H1 (cell line): Measurements from ENCODE around the gene FBXL16. TPM values are rescaled to one million over a fixed set of nuclear protein-coding genes. Genes with fewer than 3 reads are reported as not detected.

Experiments used
- CTCF ChIA-PET: fragments of 300-600 bp; sonication (Branson Sonifier 250); formaldehyde crosslinking; loops from one replicate; lab custom pipeline; 2021; ENCODE audit not compliant: partially characterized antibody; lab: Charles Lee
- POLR2A ChIA-PET: fragments of 300-600 bp; sonication (Branson Sonifier 250); formaldehyde crosslinking; loops from one replicate; lab custom pipeline; 2021; ENCODE audit warnings: inconsistent platforms; ENCODE audit not compliant: partially characterized antibody; lab: Charles Lee
- DNase-seq, 2 experiments: peaks; one replicate each; pipeline versions ENCODE4 v3.0.0 to v3.0.0-alpha.2; 2010 to 2022; ENCODE audit warnings: low spot score in 2 of 2, low read depth in 1 of 2, mixed read lengths in 1 of 2
- FAIRE-seq: peaks from 2 replicates; lab custom pipeline; 2011; peaks lifted over from hg19 to GRCh38; lab: Jason Lieb, UNC
- H2AFZ ChIP-seq: 2 replicates; pipeline ENCODE4 v1.8.1; 2012; ENCODE audit warnings: low read length, inconsistent platforms
- H2AK5ac ChIP-seq: 2 replicates; pipeline ENCODE4 v1.6.1; 2013; ENCODE audit warnings: low read depth, low read length
- H2BK120ac ChIP-seq: replicated peaks from 2 replicates; pipeline ENCODE3; 2013; ENCODE audit warnings: low read depth, low read length, inconsistent platforms
- H2BK12ac ChIP-seq: 2 replicates; pipeline ENCODE4 v1.6.1; 2013; ENCODE audit warnings: low read depth, low read length
- H2BK15ac ChIP-seq: 2 replicates; pipeline ENCODE4 v1.6.1; 2013; ENCODE audit warnings: low read length
- H2BK20ac ChIP-seq: 2 replicates; pipeline ENCODE4 v1.6.1; 2013; ENCODE audit warnings: low read length
- H2BK5ac ChIP-seq: 2 replicates; pipeline ENCODE4 v1.6.1; 2013; ENCODE audit warnings: low read depth, low read length
- H3K14ac ChIP-seq: 2 replicates; pipeline ENCODE4 v1.6.1; 2013; ENCODE audit warnings: inconsistent platforms; ENCODE audit not compliant: insufficient read length
- H3K18ac ChIP-seq: 2 replicates; pipeline ENCODE4 v1.6.1; 2013; ENCODE audit warnings: low read length; ENCODE audit errors: extremely low read depth
- H3K23ac ChIP-seq: 2 replicates; pipeline ENCODE4 v1.6.1; 2013; ENCODE audit warnings: inconsistent platforms; ENCODE audit not compliant: insufficient read length
- H3K23me2 ChIP-seq: 2 replicates; pipeline ENCODE4 v1.6.1; 2013; ENCODE audit warnings: low read depth, low read length
- H3K27ac ChIP-seq: 2 replicates; pipeline ENCODE4 v1.6.1; 2011; ENCODE audit warnings: low read depth, low read length, inconsistent platforms
- H3K27me3 ChIP-seq, 4 experiments: replicated peaks in 1 of 4; 1 replicate in 1 of 4; 2 replicates in 3 of 4; pipeline versions ENCODE4 v1.6.1 to v1.8.1; 2011 to 2013; ENCODE audit warnings: low read length in 3 of 4, mild to moderate bottlenecking in 3 of 4, inconsistent platforms in 2 of 4, mixed read lengths in 2 of 4, moderate library complexity in 1 of 4; ENCODE audit not compliant: control insufficient read depth in 3 of 4, insufficient read depth in 3 of 4; ENCODE audit errors: extremely low read depth in 1 of 4
- H3K36me3 ChIP-seq, 4 experiments: 2 replicates each; pipeline versions ENCODE4 v1.6.1 to v1.8.1; 2011 to 2013; ENCODE audit warnings: mild to moderate bottlenecking in 4 of 4, low read length in 3 of 4, moderate library complexity in 2 of 4, control low read depth in 1 of 4, inconsistent platforms in 1 of 4; ENCODE audit not compliant: insufficient read depth in 4 of 4, control insufficient read depth in 2 of 4
- H3K4ac ChIP-seq: replicated peaks from 2 replicates; pipeline ENCODE3; 2013; ENCODE audit warnings: low read length, low read depth, mixed read lengths, inconsistent platforms; ENCODE audit not compliant: insufficient read length
- H3K4me1 ChIP-seq, 4 experiments: replicated peaks in 1 of 4; 1 replicate in 1 of 4; 2 replicates in 3 of 4; pipeline versions ENCODE4 v1.6.1 to v1.8.1; 2011 to 2013; ENCODE audit warnings: low read length in 3 of 4, inconsistent platforms in 2 of 4, mixed read lengths in 1 of 4; ENCODE audit not compliant: insufficient read depth in 4 of 4, control insufficient read depth in 3 of 4
- H3K4me2 ChIP-seq, 2 experiments: 2 replicates each; pipeline versions ENCODE4 v1.6.1 to v1.8.1; 2011 to 2013; ENCODE audit warnings: low read depth in 2 of 2, low read length in 2 of 2, control low read depth in 1 of 2, inconsistent platforms in 1 of 2, mild to moderate bottlenecking in 1 of 2; ENCODE audit not compliant: insufficient read depth in 1 of 2
- H3K4me3 ChIP-seq, 4 experiments: fragments of 200-600, 300-600 bp in 1 of 4; sonication (generic), shearing (Covaris generic), sonication (Bioruptor Twin) in 1 of 4; 2 replicates each; pipeline versions ENCODE4 v1.5.1 to v1.8.1; 2011 to 2016; ENCODE audit warnings: low read length in 4 of 4, low read depth in 3 of 4, control low read depth in 2 of 4, inconsistent platforms in 2 of 4, mild to moderate bottlenecking in 2 of 4, mixed read lengths in 1 of 4, moderate library complexity in 1 of 4; ENCODE audit not compliant: insufficient read depth in 2 of 4; ENCODE audit errors: extremely low read depth in 1 of 4
- H3K56ac ChIP-seq: replicated peaks from 2 replicates; pipeline ENCODE3; 2013; ENCODE audit warnings: low read depth, mild to moderate bottlenecking, mixed read lengths, low read length, inconsistent platforms; ENCODE audit not compliant: insufficient read length
- H3K79me1 ChIP-seq: 2 replicates; pipeline ENCODE4 v1.6.1; 2013; ENCODE audit warnings: low read depth, low read length, control low read depth
- H3K79me2 ChIP-seq, 2 experiments: 2 replicates each; pipeline versions ENCODE4 v1.6.1 to v1.8.1; 2012 to 2013; ENCODE audit warnings: low read length in 2 of 2, mild to moderate bottlenecking in 2 of 2, inconsistent platforms in 1 of 2; ENCODE audit not compliant: insufficient read depth in 2 of 2, control insufficient read depth in 1 of 2
- H3K9ac ChIP-seq, 4 experiments: replicated peaks in 1 of 4; 1 replicate in 1 of 4; 2 replicates in 3 of 4; pipeline versions ENCODE4 v1.6.1 to v1.8.1; 2011 to 2013; ENCODE audit warnings: low read depth in 3 of 4, low read length in 3 of 4, control low read depth in 2 of 4, mild to moderate bottlenecking in 2 of 4, moderate library complexity in 2 of 4, inconsistent platforms in 1 of 4; ENCODE audit errors: extremely low read depth in 1 of 4
- H3K9me3 ChIP-seq, 2 experiments: 2 replicates each; pipeline versions ENCODE4 v1.6.1 to v1.8.1; 2012 to 2013; ENCODE audit warnings: mild to moderate bottlenecking in 2 of 2, moderate library complexity in 2 of 2, control low read depth in 1 of 2, inconsistent platforms in 1 of 2, low read depth in 1 of 2, low read length in 1 of 2, mixed read lengths in 1 of 2; ENCODE audit not compliant: insufficient read depth in 2 of 2
- H4K20me1 ChIP-seq, 2 experiments: replicated peaks in 1 of 2; 2 replicates each; pipeline versions ENCODE3 to v1.8.1; 2011 to 2013; ENCODE audit warnings: inconsistent platforms in 2 of 2, low read length in 2 of 2, mild to moderate bottlenecking in 1 of 2; ENCODE audit not compliant: insufficient read depth in 2 of 2, control insufficient read depth in 1 of 2
- H4K5ac ChIP-seq: 2 replicates; pipeline ENCODE4 v1.6.1; 2013; ENCODE audit warnings: low read length, low read depth, mixed read lengths, inconsistent platforms; ENCODE audit not compliant: insufficient read length
- H4K8ac ChIP-seq: 2 replicates; pipeline ENCODE4 v1.8.0; 2013; ENCODE audit warnings: mild to moderate bottlenecking, moderate library complexity, low read length, inconsistent platforms; ENCODE audit not compliant: insufficient read depth; ENCODE audit errors: extremely low read depth
- H4K91ac ChIP-seq: replicated peaks from 2 replicates; pipeline ENCODE3; 2013; ENCODE audit warnings: low read length, mixed read lengths, inconsistent platforms; ENCODE audit not compliant: insufficient read length
- BRCA1 ChIP-seq: IDR thresholded peaks from 2 replicates; pipeline ENCODE4 v1.6.1; 2012; ENCODE audit warnings: low read depth, low read length, improper control_type of control experiment
- CBX8 ChIP-seq: fragments of 300-800, 300-1000 bp; sonication (generic); IDR thresholded peaks from 2 replicates; pipeline ENCODE4 v1.7.1; 2016; ENCODE audit warnings: low read depth, low read length, borderline replicate concordance
- EP300 ChIP-seq, 2 experiments: IDR thresholded peaks; 1 replicate in 1 of 2; 2 replicates in 1 of 2; pipeline ENCODE4 v1.6.1; 2011 to 2012; ENCODE audit warnings: low read depth in 2 of 2, low read length in 2 of 2, mild to moderate bottlenecking in 2 of 2, borderline replicate concordance in 1 of 2, inconsistent platforms in 1 of 2, moderate library complexity in 1 of 2
- NANOG ChIP-seq: IDR thresholded peaks from 2 replicates; pipeline ENCODE4 v1.6.1; 2011; ENCODE audit warnings: low read length, low read depth, mild to moderate bottlenecking, inconsistent platforms; ENCODE audit not compliant: insufficient read depth, poor library complexity, severe bottlenecking
- RAD21 ChIP-seq, 2 experiments: IDR thresholded peaks in 1 of 2; conservative IDR thresholded peaks in 1 of 2; 2 replicates each; pipeline ENCODE4 v1.6.1; 2011; ENCODE audit warnings: low read depth in 2 of 2, low read length in 2 of 2, improper control_type of control experiment in 1 of 2, inconsistent platforms in 1 of 2, mild to moderate bottlenecking in 1 of 2, moderate library complexity in 1 of 2
- RBBP5 ChIP-seq: IDR thresholded peaks from 2 replicates; pipeline ENCODE4 v1.7.1; 2012; ENCODE audit warnings: low read depth, mild to moderate bottlenecking, inconsistent platforms, low read length, moderate library complexity, borderline replicate concordance
- SUZ12 ChIP-seq: fragments of 200-600 bp; sonication (generic); IDR thresholded peaks from 2 replicates; pipeline ENCODE4 v1.6.1; 2012; ENCODE audit warnings: mild to moderate bottlenecking, inconsistent platforms, low read length, moderate library complexity, mixed read lengths
- TBP ChIP-seq: IDR thresholded peaks from 2 replicates; pipeline ENCODE4 v1.6.1; 2011; ENCODE audit warnings: low read depth, low read length, improper control_type of control experiment
- WGBS, 2 experiments: shearing (Covaris generic) in 1 of 2; methylation state at CpG; one replicate each; pipeline versions ENCODE4 v1.1.6 to v1.1.7; 2013 to 2015; ENCODE audit warnings: low lambda C conversion rate in 2 of 2, mixed read lengths in 2 of 2, inconsistent platforms in 1 of 2, low coverage in 1 of 2, missing lambda C conversion rate in 1 of 2; ENCODE audit not compliant: insufficient replicate concordance in 2 of 2, insufficient coverage in 1 of 2, insufficient read length in 1 of 2; ENCODE audit errors: extremely low coverage in 1 of 2, missing lambda C conversion rate in 1 of 2; 5-methylcytosine and 5-hydroxymethylcytosine counted together
- polyA plus RNA-seq, 7 experiments: library from polyadenylated mRNA; depleted of rRNA in 3 of 7; stranded (reverse) in 5 of 7; unstranded in 2 of 7; fragments of >200 nt in 5 of 7; fragments of 200-250 nt in 2 of 7; gene quantifications; 1 replicate in 5 of 7; 2 replicates in 1 of 7; 4 replicates in 1 of 7; pipeline versions ENCODE4 v1.2.1 to v1.2.3, GENCODE V29; 2011 to 2013; ENCODE audit warnings: missing spikeins in 2 of 7, mixed read lengths in 2 of 7
- total RNA-seq: library from RNA; stranded (reverse); fragmentation: NEBNext Ultra II Directional; extraction: Animal tissue kit (Norgen Biotek cat#: 25700); gene quantifications from 2 replicates; pipeline ENCODE4 v1.2.1, GENCODE V29; 2021

Gene FBXL16
- total and polyA plus RNA-seq, 2 of the 8 experiments (the other 6 are each of a cell fraction or from before 2014, with no cell fraction given), result 12.5 to 12.8 TPM

- Histone ChIP-seq H3K4me3 (peak overlapping the region; percentile 32 to 73 (median 41); a peak in 7 of 8 replicates), H2BK15ac (peak overlapping the region; percentile 99), H2BK120ac (no peak overlapping the region), H3K23ac (no peak overlapping the region), H3K4ac (peak overlapping the region; percentile 90), H3K79me1 (peaks cover 6% of the 10 kb centered on the region; the same call in 1 of the 2 replicates), H2BK12ac (peak overlapping the region; percentile 84; the same call in 1 of the 2 replicates), H2AFZ (no peak overlapping the region), H2BK5ac (peak overlapping the region; percentile 81; the same call in 1 of the 2 replicates), H3K23me2 (peaks cover 20% of the 10 kb centered on the region), H3K4me1 (peaks cover 0 to 42% (median 34%) of the 10 kb centered on the region in 4 experiments; a peak in 6 of 7 replicates), H3K56ac (peak overlapping the region; percentile 59), H4K91ac (peak overlapping the region; percentile 44), H3K9ac (no peak overlapping the region), H3K18ac (peak overlapping the region; percentile 32), H2BK20ac (no peak overlapping the region), H2AK5ac (0 out of 2 replicates have a peak overlapping the region, but pooled peaks have one; percentile 7), H3K27ac (no peak overlapping the region), H3K27me3 (peaks cover 0 to 2% (median 0%) of the 10 kb centered on the region in 4 experiments; a peak in 2 of 7 replicates), H3K36me3 (peaks cover 4 to 15% (median 12%) of the 10 kb centered on the region in 4 experiments; a peak in 7 of 8 replicates), H4K5ac (peak overlapping the region; percentile 40), H3K14ac (no peak overlapping the region), H3K79me2 (peaks cover 0 to 12% of the 10 kb centered on the region in 2 experiments; a peak in 1 of 4 replicates), H3K4me2 (peak overlapping the region; percentile 74 to 92), H4K8ac (peak overlapping the region; percentile 80; the same call in 1 of the 2 replicates), H4K20me1 (peaks cover 4 to 29% of the 10 kb centered on the region in 2 experiments), H3K9me3 (no peaks in the 10 kb centered on the region)
- FAIRE-seq, result no peak
- CTCF ChIA-PET, result interaction anchor here (0.7 to 2.3 kb wide), 12 partner anchors 12 to 123 kb away, joined by 3 to 11 read pairs (median 4); partner anchors contain the start of genes RHOT2, WDR24 and WDR90
- WGBS, 2 experiments, result 59% methylated on average over 28 of the region's 52 CpGs; no CpG with 5 or more reads in 1 of the 2 experiments
- POLR2A ChIA-PET, result interaction anchor here (0.8 to 13.3 kb wide), 12 partner anchors 11 to 1281 kb away, joined by 3 to 214 read pairs (median 3); partner anchors contain the start of genes ANTKMT, RHOT2 and WDR24
- peak in 1 of 2 experiments; percentile 79 for DNase-seq
- no peak for TF ChIP-seq EP300 (IDR thresholded peaks at IDR 0.05; ENCODE audit: borderline replicate concordance in 1 of 2, low read depth in 2 of 2, low read length in 2 of 2)
- TF ChIP-seq SUZ12, result no peak
- no peak for TF ChIP-seq RBBP5
- no peak for TF ChIP-seq RAD21 (IDR thresholded peaks at IDR 0.05 in 1 of 2, conservative IDR thresholded peaks at IDR 0.05 in 1 of 2; ENCODE audit: low read depth in 2 of 2, low read length in 2 of 2)
- no peak for TF ChIP-seq BRCA1
- TF ChIP-seq TBP, result no peak
- TF ChIP-seq NANOG, result no peak
- no peak for TF ChIP-seq CBX8
Observed at GRCh38 chr16:678858-679813, 26.5 kb downstream of the FBXL16 start.
